SK-N-SH treated with all-trans-retinoic acid at 6 μM for 48 hours (cell line): ENCODE results near the gene PSD.

Source experiments
- TF ChIP-seq, protein P1 (sequence below): fragments of 250-450 bp; sonication (Bioruptor Pico); IDR thresholded peaks from 2 replicates; pipeline ENCODE4 v1.8.0; 2020; ENCODE audit warnings: mild to moderate bottlenecking, moderate library complexity, borderline replicate concordance
- TF ChIP-seq, protein P2 (sequence below): fragments of 250-450 bp; sonication (Bioruptor Pico); IDR thresholded peaks from 2 replicates; pipeline ENCODE4 v1.8.0; 2021; ENCODE audit warnings: low read depth, mild to moderate bottlenecking, moderate library complexity, borderline replicate concordance

DNA sequence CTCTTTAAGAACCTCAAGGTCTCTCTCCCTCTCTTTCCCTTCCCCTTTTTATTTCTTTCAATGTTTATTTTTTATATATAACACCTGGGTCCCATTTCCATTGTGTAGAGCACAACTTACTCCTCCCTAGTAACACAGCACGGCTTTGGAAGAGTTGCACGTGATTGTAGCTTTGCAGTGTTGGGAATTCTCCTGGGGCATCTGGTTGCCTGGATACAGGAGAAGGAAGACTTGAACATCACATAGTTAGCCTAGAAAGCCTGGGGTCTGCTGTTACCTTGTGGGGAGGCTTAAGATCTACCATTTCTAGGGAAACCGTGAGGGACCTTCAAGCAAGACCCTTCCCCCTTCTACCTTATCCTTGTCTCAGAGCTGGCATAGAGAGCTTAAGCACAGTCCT lies 64.1 kb downstream of the PSD start:
- TF ChIP-seq, protein P1, sequence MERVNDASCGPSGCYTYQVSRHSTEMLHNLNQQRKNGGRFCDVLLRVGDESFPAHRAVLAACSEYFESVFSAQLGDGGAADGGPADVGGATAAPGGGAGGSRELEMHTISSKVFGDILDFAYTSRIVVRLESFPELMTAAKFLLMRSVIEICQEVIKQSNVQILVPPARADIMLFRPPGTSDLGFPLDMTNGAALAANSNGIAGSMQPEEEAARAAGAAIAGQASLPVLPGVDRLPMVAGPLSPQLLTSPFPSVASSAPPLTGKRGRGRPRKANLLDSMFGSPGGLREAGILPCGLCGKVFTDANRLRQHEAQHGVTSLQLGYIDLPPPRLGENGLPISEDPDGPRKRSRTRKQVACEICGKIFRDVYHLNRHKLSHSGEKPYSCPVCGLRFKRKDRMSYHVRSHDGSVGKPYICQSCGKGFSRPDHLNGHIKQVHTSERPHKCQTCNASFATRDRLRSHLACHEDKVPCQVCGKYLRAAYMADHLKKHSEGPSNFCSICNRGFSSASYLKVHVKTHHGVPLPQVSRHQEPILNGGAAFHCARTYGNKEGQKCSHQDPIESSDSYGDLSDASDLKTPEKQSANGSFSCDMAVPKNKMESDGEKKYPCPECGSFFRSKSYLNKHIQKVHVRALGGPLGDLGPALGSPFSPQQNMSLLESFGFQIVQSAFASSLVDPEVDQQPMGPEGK (CRISPR knock-in tag), result no peak
- TF ChIP-seq, protein P2, sequence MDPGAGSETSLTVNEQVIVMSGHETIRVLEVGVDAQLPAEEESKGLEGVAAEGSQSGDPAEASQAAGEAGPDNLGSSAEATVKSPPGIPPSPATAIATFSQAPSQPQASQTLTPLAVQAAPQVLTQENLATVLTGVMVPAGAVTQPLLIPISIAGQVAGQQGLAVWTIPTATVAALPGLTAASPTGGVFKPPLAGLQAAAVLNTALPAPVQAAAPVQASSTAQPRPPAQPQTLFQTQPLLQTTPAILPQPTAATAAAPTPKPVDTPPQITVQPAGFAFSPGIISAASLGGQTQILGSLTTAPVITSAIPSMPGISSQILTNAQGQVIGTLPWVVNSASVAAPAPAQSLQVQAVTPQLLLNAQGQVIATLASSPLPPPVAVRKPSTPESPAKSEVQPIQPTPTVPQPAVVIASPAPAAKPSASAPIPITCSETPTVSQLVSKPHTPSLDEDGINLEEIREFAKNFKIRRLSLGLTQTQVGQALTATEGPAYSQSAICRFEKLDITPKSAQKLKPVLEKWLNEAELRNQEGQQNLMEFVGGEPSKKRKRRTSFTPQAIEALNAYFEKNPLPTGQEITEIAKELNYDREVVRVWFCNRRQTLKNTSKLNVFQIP (CRISPR knock-in tag), result no peak
